Transverse colon (tissue), 4 donors: ENCODE measurements around the gene SLC5A9.

Source experiments
- CTCF ChIP-seq, 5 experiments: fragments of 200-600 bp in 3 of 5; fragments of 450-650 bp in 2 of 5; sonication (generic) in 3 of 5; IDR thresholded peaks; 1 replicate in 2 of 5; 2 replicates in 3 of 5; pipeline ENCODE4 v1.5.1; 2016 to 2017; ENCODE audit warnings: antibody characterized with exemption in 5 of 5, inconsistent platforms in 3 of 5, mild to moderate bottlenecking in 2 of 5, moderate library complexity in 1 of 5
- POLR2AphosphoS5 ChIP-seq, 3 donors: sonication (generic); formaldehyde crosslinking; IDR thresholded peaks; one replicate each; pipeline ENCODE4 v1.6.1; 2016; ENCODE audit warnings: antibody characterized with exemption in 3 of 3

GRCh38 chr1:48228156-48228555 is 5.6 kb downstream of the SLC5A9 start:
- TF ChIP-seq CTCF (IDR thresholded peaks at IDR 0.05) (no peak), POLR2AphosphoS5 (IDR thresholded peaks at IDR 0.05) (no peak)
